HepG2 (cell line): ENCODE measurements around the gene RBM44. TPM values are rescaled to one million over a fixed set of nuclear protein-coding genes. Genes with fewer than 3 reads are reported as not detected.
A peak's percentile ranks its signal among the peaks of the same experiment; 100 is the strongest.

ENCODE experiments used
- BCL6 ChIP-seq: IDR thresholded peaks from 2 replicates; pipeline ENCODE4 v1.6.1; 2016; ENCODE audit warnings: missing genetic modification reagents, missing compliant biosample characterization
- BORCS8-MEF2B ChIP-seq: sonication (generic); formaldehyde crosslinking; IDR thresholded peaks from 2 replicates; pipeline ENCODE4 v1.8.0; 2022; ENCODE audit warnings: mild to moderate bottlenecking, missing genetic modification reagents
- DMAP1 ChIP-seq: IDR thresholded peaks from 2 replicates; pipeline ENCODE4 v1.6.1; 2016
- EHMT2 ChIP-seq: fragments of 200-600 bp; sonication (generic); IDR thresholded peaks from 2 replicates; pipeline ENCODE4 v1.7.0; 2017; ENCODE audit warnings: antibody characterized with exemption, low read depth, low read length, borderline replicate concordance
- FOXA3 ChIP-seq: IDR thresholded peaks from 2 replicates; pipeline ENCODE4 v1.6.1; 2016; ENCODE audit warnings: missing genetic modification reagents, missing compliant biosample characterization
- HMGXB3 ChIP-seq: sonication (generic); formaldehyde crosslinking; IDR thresholded peaks from 2 replicates; pipeline ENCODE4 v1.4.0; 2020; ENCODE audit warnings: missing genetic modification reagents, borderline replicate concordance
- HNF1B ChIP-seq: sonication (generic); formaldehyde crosslinking; IDR thresholded peaks from 2 replicates; pipeline ENCODE4 v1.5.1; 2020; ENCODE audit warnings: mild to moderate bottlenecking, moderate library complexity, missing genetic modification reagents
- KAT8 ChIP-seq: IDR thresholded peaks from 2 replicates; pipeline ENCODE4 v1.6.1; 2016; ENCODE audit warnings: missing genetic modification reagents, missing compliant biosample characterization
- NR2F6 ChIP-seq, 2 experiments: IDR thresholded peaks; 2 replicates each; pipeline ENCODE4 v1.6.1; 2016; ENCODE audit warnings: antibody characterized with exemption in 1 of 2, mild to moderate bottlenecking in 1 of 2
- SALL1 ChIP-seq: sonication (generic); formaldehyde crosslinking; IDR thresholded peaks from 2 replicates; pipeline ENCODE4 v1.8.0; 2022; ENCODE audit warnings: mild to moderate bottlenecking, missing genetic modification reagents
- SOX5 ChIP-seq: IDR thresholded peaks from 2 replicates; pipeline ENCODE4 v1.6.1; 2016; ENCODE audit warnings: borderline replicate concordance
- TFDP2 ChIP-seq: sonication (generic); formaldehyde crosslinking; IDR thresholded peaks from 2 replicates; pipeline ENCODE4 v1.4.0; 2020; ENCODE audit warnings: missing genetic modification reagents
- ZBTB25 ChIP-seq: IDR thresholded peaks from 2 replicates; pipeline ENCODE4 v1.6.1; 2018; ENCODE audit warnings: missing genetic modification reagents
- ZMYM4 ChIP-seq: sonication (generic); formaldehyde crosslinking; IDR thresholded peaks from 2 replicates; pipeline ENCODE4 v1.8.1; 2023; ENCODE audit warnings: mild to moderate bottlenecking, missing genetic modification reagents
- ZNF431 ChIP-seq: sonication (generic); formaldehyde crosslinking; IDR thresholded peaks from 2 replicates; pipeline ENCODE4 v1.9.0; 2022; ENCODE audit warnings: missing genetic modification reagents, low read depth, mild to moderate bottlenecking, borderline replicate concordance
- ZNF574 ChIP-seq: sonication (generic); formaldehyde crosslinking; IDR thresholded peaks from 2 replicates; pipeline ENCODE4 v1.4.0; 2020; ENCODE audit warnings: missing genetic modification reagents
- ZSCAN25 ChIP-seq: sonication (generic); formaldehyde crosslinking; IDR thresholded peaks from 2 replicates; pipeline ENCODE4 v1.8.0; 2022; ENCODE audit warnings: mild to moderate bottlenecking, missing genetic modification reagents
- polyA plus RNA-seq, 8 experiments: library from polyadenylated mRNA; depleted of rRNA in 3 of 8; stranded (reverse) in 7 of 8; unstranded in 1 of 8; fragments of >200 nt; fragmentation: Illumina TruSeq in 4 of 8; extraction: Trizol in 4 of 8; gene quantifications; 2 replicates each; pipeline versions ENCODE4 v1.2.1 to v1.2.3, GENCODE V29; 2011 to 2016; ENCODE audit warnings: low read depth in 4 of 8, missing spikeins in 1 of 8, mixed read lengths in 1 of 8; ENCODE audit not compliant: insufficient read depth in 1 of 8
- total RNA-seq, 5 experiments: library from RNA; depleted of rRNA; stranded (reverse); fragments of >200 nt; fragmentation: Illumina TruSeq; extraction: Trizol; gene quantifications; 2 replicates each; pipeline ENCODE4 v1.2.3, GENCODE V29; 2016; ENCODE audit warnings: low read depth in 1 of 5

The RBM44 gene
- total and polyA plus RNA-seq, 2 of the 13 experiments (the other 11 are each of a cell fraction or from before 2014, with no cell fraction given), result 0.13 to 0.50 TPM

- TF ChIP-seq HNF1B (CRISPR knock-in tag) (peak; percentile 59; the same call in 1 of the 2 replicates), TFDP2 (CRISPR knock-in tag) (peak; percentile 62), ZSCAN25 (CRISPR knock-in tag) (peak; percentile 90), HMGXB3 (peak; percentile 21; the same call in 1 of the 2 replicates), ZBTB25 (CRISPR knock-in tag) (no peak), ZNF574 (0 out of 2 replicates have a peak, but pooled peaks have one; percentile 35), NR2F6 (IDR thresholded peaks at IDR 0.05) (no peak), NR2F6 (CRISPR knock-in tag; IDR thresholded peaks at IDR 0.05) (0 out of 2 replicates have a peak, but pooled peaks have one; percentile 23), SALL1 (CRISPR knock-in tag) (peak; percentile 30; the same call in 1 of the 2 replicates), ZNF431 (peak; percentile 26; the same call in 1 of the 2 replicates), EHMT2 (no peak; the same call in 1 of the 2 replicates), FOXA3 (CRISPR knock-in tag) (peak; percentile 33; the same call in 1 of the 2 replicates), KAT8 (CRISPR knock-in tag) (0 out of 2 replicates have a peak, but pooled peaks have one; percentile 24), ZMYM4 (peak; percentile 80), BCL6 (CRISPR knock-in tag) (peak; percentile 9; the same call in 1 of the 2 replicates), SOX5 (CRISPR knock-in tag) (no peak), DMAP1 (CRISPR knock-in tag) (peak; percentile 59; the same call in 1 of the 2 replicates), BORCS8-MEF2B (CRISPR knock-in tag) (peak; percentile 37; the same call in 1 of the 2 replicates)
Measured at GRCh38 chr2:237791977-237792727, 6.4 kb upstream of the RBM44 start (continued).
